HG02798 (cell line): ENCODE results near the gene ERBB4.
"Not testable (repeated sequence)": the region's sequence is repeated elsewhere in the genome, so short reads cannot be mapped to it uniquely, and the experiment has no call there.

Experiments
- ATAC-seq: cut with Tn5 transposase; IDR thresholded peaks from one replicate; pipeline ENCODE4 v1.9.1; 2021; ENCODE audit warnings: mild to moderate bottlenecking; ENCODE audit not compliant: unreplicated experiment, poor library complexity

Gene ERBB4

DNA sequence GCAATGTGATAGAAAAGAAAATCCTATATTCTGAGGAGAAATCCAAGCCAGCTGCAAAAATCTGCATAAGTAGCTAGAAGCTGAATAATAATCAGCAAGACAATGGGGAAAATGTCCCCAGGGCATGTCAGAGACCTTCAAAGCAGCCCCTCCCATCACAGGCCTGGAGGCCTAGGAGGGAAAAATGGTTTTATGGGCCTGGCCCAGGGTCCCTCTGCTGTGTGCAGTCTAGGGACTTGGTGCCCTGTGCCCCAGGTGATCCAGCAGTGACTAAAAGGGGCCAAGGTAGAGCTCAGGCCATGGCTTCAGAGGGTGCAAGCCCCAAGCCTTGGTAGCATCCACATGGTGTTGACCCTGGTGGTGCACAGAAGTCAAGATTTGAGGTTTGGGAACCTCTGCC lies 432.1 kb downstream of the ERBB4 start:
- ATAC-seq: not testable (repeated sequence)

DNA sequence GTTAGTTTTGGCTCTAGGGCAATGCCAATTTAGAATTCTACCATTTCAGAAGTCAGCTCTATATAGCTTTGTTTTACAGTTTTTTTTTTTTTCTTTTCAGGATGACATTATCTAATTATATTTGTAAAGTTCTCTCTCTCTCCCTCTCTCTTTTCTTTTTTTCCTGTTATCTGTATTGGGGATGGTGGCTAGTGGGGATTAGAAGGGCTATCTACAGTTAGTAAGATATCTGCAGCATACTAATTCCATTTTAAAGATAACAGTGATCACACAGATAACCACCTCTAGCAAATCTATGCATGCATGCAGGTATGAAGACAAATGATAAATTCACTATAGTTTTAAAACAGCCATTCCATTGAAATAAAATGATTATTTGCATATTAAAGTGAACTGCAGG lies 438.9 kb downstream of the ERBB4 start:
- no peak for ATAC-seq

DNA sequence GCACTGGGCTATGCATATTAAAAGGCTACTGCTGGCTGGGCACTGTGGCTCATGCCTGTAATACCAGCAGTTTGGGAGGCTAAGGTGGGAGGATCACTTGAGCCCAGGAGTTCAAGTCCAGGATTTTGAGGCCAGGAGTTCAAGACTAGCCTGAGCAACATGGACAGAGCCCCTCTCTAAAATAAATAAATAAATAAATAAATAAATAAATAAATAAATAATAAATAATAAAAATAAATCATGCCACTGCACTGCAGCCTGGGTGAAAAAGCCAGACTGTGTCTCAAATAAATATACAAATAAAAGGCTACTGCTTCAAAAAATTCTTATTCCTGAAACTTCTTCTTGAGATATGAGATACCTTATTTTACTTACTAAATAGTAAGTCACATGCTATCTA lies 439.6 kb downstream of the ERBB4 start:
- no peak for ATAC-seq

DNA sequence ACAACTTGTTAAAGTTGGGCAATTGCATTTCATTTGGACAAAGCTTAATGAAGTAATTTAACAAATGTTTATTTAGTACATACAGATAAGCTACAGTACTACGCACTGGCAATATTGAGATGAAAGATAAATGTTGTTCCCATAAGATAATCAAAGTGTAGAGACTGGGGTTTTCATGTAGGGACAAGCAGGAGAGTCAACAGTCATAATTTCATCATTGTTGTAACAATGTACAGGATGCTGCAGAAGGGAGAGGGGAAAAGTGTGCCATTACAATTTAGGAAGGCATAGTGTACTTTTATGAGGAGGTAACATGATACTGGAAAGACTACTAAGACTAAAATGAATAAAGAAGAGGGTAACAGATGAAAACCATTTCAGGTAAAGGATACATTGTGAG lies 441.6 kb downstream of the ERBB4 start:
- ATAC-seq: no peak

DNA sequence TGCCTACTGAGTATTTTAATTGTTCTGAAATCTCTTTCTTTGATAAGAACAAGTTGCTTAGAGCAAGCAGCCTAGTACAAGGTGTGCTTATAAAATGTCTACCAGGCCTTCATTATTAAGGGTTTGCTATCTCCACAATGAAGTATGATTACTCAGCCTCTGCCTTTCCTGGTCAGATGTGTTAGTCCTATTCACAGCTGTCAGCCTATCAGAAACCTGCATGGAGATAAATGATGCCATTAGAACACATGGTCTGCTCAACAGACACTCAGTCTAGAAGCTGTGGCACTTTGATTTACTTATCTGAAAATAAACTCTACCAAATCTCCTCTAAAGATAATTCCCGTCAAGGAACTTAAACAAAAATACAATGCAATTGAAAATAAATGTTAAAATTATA lies 448.7 kb downstream of the ERBB4 start:
- no peak for ATAC-seq

DNA sequence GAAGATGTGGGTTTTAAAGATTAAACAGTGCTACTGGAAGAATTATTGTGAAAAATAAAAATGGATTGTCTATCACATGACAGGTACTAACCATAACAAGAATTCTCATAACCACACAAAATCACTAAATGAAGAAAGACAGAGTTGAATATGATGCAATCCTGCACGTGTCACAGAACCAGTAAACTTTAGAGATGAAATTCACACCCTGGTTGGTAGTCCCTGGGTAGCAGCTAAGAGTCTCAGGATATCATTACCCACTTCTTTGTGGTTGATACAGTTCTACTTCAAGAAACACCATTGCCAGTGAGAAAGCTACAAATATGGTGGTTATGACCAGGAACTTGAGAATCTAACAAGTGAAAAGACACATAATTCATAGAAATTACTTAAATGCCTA lies 450.2 kb downstream of the ERBB4 start:
- ATAC-seq: no peak

DNA sequence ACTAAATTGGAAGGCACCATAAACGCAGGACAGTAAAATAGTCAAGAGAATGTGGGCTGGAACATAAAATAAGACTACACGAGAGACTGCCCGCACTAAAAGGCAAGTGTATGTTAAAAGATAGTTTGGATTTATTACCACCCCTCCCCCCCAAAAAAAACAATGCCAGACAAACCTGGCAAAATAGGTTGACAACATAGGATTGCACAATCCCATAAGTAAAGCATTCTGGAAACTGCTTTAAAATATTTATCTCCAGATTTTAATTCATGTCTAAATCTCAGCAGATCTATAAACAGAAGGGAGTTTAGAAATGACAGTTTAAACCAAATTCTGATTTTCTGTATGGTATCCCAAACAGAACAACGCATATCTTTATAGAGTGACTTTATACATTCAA lies 455.1 kb downstream of the ERBB4 start:
- ATAC-seq: no peak

DNA sequence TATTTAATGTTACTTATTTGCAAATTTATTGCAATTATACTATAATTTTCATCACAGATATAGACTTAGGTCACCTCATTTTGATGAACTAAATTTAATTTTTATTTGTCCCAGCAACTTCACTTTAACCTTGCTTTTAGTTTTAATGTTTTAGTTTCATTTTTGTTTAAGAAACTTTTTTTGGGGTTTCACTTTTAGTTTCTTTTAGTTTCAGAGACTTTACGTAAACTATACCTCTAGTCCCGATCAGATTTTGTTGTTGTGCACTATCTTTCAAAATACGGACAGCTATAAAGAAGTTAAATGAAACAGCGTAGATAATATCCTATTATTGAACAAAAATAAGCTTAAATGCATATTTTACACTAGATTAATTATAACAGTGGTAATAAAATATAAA lies 460.5 kb downstream of the ERBB4 start:
- peak; percentile 71 for ATAC-seq

DNA sequence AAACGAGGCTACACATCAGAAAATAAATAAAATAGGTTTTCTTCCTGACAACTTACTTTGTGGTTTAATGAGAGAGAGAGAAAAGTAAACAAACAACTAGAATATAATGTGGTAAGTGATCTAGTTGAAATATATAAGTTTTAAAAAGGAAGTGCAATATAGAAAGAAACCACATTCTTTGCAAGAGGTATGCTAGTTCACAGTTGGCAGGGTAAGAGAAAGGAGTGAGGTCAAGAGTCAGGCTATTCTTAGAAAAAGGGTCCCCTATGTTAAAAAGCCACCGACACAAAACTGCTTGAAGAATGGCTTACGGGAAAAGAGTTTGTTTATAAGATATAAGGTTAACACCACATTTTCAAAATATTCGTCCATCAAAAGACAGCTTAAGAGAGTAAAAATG lies 462.1 kb downstream of the ERBB4 start:
- ATAC-seq: no peak

DNA sequence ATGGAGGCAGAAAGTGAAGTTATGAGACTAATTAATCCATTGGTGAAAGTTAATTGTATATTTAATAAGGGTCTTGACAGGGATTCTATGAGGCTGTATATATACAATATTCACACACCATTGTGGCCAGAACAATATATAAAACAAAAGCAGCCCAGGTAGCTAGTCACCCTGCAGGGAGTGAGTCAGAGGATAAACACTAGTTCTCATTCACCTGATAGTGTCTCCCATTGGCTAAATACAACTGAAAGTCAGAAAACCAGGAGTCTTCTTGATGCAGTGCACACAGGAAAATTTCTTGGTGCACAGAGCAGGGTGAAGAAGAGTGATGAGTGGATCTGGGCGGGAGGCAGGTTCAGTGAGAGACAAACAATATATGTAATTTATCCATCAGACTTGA lies 465.2 kb downstream of the ERBB4 start:
- ATAC-seq: no peak

DNA sequence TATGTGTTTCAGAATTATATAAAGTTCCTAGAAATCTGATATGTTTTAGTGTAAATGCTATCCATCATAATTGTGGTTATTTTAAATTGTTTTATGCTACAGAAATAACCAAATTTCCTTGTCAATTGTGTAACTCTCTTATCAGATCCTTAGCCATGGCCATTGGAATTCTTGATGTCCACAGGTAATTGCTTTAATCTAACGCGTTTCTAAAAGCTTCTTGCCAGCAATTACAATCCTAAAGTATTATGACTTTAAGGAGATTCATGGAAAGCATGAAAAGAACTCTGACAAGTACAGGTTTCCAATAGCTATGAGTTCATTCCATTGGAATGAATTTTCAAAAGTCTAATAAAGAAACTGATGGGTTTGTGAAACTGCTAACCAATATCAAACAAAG lies 472.1 kb downstream of the ERBB4 start:
- ATAC-seq: no peak

DNA sequence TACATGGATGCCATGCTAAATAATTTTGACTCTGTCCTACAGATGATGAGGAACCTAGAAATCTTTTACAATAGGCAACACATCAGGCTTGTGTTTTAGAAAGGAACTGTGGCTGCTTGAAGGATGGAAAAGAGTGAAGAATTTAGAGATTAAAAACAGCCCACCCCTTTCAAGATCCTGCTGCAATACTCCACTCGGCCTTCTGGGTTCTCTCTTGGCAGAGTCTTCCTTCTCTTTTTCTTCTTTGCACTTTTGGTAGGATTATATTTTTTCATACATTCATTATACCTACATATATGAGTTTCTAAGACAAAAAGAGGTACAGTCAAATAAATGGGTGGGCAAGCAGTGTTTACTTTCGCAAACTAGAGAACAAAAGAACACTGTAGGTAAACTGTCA lies 474.3 kb downstream of the ERBB4 start:
- no peak for ATAC-seq

DNA sequence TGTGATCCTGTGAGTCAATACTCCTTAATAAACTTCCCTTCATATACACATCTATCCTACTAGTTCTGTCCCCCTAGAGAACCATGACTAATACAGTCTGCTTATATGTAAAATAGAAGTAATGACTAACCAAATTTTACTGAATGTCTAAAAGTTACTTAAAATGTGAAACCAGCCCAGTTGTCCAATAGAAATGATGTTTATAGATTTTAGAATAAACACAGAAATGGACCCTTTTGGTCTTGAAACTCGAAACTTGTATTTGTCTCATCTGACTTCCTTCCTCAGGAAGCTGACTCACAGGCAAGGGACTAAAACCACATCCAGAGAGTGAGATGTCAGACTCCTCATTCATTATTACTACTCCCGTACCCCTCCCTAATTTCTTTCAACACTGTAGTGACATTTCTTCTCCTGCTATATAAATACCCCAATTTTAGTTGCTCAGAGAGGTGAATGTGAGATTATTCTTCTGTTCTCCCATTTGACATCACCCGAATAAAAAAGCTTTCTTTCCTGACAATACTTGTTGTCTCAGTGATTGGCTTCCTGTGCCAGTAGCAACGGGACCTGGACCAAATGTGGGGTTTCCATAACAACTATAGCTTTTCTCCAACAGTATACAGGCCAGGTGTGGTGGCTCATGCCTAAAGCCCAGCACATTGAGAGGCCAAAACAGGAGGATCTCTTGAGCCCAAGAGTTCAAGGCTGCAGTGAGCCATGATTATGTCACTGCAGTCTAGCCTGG lies 486.0 kb downstream of the ERBB4 start:
- no peak for ATAC-seq

DNA sequence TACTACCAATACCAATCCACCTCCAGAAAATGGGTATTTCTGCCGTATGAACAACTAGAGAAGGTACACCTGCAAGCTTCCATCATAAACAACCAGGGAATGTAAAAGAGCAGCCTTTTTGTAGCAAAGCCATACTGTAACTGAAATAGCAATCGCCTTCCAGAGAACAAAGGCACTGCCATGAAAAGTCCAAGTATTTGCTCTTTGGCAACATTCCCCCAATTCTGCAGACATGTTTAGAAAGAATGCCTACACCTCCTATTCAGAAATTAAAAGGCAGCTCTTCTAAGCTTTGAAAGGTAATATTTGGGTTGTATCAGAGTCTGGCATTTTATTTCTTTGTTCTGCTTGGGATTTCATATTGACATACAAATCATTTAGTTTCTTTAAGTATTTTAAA lies 487.7 kb downstream of the ERBB4 start:
- no peak for ATAC-seq

DNA sequence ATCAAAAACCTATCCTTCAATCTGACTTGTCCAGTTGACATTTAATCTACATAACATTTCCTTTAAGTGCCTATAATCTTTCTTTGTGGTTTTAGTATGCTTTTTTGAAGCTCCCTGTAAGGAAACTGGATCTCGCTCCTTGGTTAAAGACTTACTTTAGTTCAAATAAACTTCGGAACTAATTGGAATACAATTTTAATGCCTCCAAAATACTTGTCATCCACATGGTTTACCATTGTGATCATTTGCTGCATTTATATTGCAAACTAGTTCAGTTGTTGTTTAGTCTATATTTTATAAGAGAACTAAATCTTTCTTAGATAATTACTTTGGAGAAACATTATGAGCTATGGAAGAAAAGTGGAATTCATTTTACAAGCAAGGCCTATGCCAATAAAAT lies 496.0 kb downstream of the ERBB4 start:
- ATAC-seq: no peak

DNA sequence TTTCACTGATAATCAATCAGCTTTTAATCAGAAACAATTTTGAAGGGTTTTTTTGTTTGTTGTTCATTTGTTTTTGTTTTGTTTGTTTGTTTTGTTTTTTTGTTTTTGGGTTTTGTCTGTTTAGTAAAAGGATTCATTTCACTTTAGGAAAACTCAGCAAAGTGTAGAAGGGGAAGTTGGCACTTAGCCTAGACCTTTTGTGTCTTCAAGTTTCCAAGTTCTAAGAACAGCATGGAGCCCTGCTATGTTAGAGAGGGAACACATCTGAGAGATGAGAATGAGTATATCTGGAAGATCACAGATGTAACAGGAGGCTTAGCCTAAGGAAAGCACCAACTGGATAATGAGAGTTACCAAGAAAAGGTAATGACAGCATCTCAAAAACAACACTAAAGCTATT lies 501.5 kb downstream of the ERBB4 start:
- ATAC-seq: no peak

DNA sequence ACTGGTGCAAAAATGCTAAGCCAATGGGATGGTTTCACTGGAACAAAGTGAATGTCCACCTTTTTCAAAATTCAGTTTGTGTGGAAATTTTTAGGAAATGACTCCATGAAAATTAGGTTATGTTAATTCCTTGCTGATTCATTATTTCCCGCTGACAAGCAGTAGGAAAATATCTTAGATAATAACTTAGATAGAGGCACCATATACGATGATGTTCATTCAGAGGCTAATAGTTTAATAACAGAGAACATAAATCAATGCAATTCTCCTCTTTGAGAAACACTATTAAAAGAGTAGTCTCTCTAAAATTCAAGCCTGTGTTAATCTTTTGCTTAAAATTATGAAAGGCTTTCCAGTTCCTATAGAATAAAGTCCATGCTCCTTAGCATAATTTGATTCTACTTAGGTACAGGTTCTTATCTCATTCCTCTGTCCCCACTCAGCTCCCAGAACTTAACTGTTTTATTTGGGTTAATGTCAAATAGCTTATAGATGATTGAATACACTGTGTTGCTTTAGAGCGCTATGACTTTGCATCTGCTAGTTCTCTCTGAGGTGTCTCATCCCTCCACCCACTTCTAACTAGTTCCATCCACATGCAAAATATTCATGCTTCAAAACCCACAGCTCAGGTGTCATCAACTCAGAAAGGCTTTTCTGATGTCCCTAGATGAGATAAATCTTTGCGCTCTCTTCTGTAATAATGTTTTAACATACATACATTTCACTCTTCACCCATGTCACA lies 503.6 kb downstream of the ERBB4 start:
- no peak for ATAC-seq

DNA sequence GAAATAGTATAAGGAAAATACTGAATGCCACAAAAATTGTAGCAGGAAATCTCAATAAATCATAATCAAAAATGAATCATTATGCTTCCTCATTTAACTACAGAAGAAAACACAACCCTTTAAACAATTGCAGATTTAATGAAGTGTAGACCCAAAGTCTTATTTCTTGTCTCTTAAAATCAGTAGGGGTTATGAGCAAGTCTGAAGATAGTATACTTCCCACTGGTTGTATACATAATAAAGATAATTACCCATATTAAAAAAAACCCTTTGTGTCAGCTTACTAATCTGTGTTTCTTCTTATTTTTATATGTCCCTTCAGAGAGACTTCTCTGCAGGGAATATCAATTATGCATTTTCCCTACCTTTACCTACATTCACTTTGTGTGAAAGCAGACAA lies 504.7 kb downstream of the ERBB4 start:
- ATAC-seq: no peak

DNA sequence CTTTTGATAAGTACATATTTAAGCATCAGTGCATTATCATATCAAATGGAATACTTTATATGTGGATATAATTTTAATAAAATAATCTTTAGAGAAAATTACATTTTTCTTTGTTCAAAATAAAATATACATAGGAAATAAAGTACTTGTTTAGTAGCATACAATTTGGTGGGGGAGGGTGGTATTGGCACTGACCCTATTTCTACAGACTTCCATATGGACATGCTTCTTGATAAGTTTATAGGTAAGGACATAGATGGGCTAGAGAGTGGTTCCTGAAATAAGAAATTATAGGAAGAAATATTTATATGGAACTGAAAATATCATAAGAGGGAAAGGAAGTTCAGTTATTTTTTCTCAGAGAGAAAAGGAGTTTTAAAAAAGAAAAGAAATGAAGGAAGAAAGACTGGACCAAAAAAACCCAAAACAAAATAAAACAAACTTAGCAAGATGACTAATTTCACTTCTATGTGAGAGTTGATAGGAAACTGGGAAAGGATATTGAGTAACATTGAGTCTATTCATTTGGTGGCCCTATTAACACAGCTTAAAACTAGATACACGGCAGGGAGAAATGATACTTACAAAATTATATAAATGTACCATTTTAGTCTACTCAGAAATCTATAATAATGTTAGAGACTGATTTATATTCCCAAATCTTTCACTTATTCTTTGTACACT lies 505.9 kb downstream of the ERBB4 start:
- no peak for ATAC-seq

DNA sequence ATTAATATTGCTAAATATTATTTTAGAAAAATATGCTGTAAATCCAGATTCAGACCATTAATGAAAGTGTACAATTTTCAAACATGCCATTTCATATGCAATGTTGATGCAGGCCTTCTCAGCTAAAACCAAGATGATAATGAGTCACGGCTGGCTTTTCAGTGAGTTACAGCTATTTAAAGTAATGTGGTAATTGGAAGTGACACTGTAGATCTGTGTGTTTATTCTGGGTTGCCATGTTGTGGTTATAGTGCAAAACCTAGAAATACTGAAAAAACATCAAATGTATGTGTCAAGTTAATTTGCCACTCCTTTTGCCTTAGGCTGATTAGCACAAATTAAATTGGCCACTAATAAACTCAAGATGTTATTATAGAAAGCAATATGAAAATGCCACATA lies 506.6 kb downstream of the ERBB4 start:
- ATAC-seq: no peak

DNA sequence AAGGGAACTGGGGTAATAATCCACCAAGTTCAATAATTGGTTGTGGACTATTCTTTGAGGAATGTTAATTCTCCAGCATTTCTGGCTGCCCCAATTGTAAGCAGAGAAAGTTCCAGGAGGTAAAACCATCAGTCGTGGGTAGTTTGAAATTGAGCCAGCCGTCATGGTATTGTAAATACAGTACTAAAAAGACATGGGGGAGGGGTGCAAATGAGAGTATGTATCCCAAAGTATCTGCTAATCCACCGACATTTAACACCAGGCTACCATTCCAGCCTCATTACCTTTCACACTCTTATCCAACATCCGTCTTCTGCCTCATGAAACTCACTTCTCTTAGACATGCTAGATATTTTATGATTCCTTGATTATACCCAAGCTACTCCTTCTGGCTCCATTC lies 507.9 kb downstream of the ERBB4 start:
- ATAC-seq: no peak
